Calu3 (cell line): ENCODE measurements around the gene BCKDHB. TPM values are rescaled to one million over a fixed set of nuclear protein-coding genes. Genes with fewer than 3 reads are reported as not detected.
A peak's percentile ranks its signal among the peaks of the same experiment; 100 is the strongest.
"Not testable (repeated sequence)": the region's sequence is repeated elsewhere in the genome, so short reads cannot be mapped to it uniquely, and the experiment has no call there.

Experiments
- Bru-seq: library from RNA; stranded (reverse); fragments of 400-500 nt; gene quantifications from one replicate; lab custom pipeline; 2021; lab: Mats Ljungman, UMichigan
- BruChase-seq, 2 experiments: library from RNA; stranded (reverse); fragments of 400-500 nt; gene quantifications; one replicate each; lab custom pipeline; 2021; lab: Mats Ljungman, UMichigan
- BruUV-seq: library from RNA; stranded (reverse); fragments of 400-500 nt; replicated peaks from 2 replicates; lab custom pipeline; 2021; lab: Mats Ljungman, UMichigan
- CTCF ChIA-PET: fragments of 300-600 bp; sonication (Branson Sonifier 250); formaldehyde crosslinking; loops from one replicate; lab custom pipeline; 2022; ENCODE audit warnings: antibody characterized with exemption; lab: Charles Lee
- DNase-seq: peaks from one replicate; pipeline ENCODE4 v3.0.0; 2022
- H3K27ac Mint-ChIP-seq: one replicate; pipeline ENCODE4 v1.8.0; 2022; ENCODE audit warnings: mixed read lengths; ENCODE audit not compliant: unreplicated experiment
- H3K27me3 Mint-ChIP-seq: one replicate; pipeline ENCODE4 v1.8.0; 2022; ENCODE audit warnings: mixed read lengths; ENCODE audit not compliant: unreplicated experiment
- H3K36me3 Mint-ChIP-seq: one replicate; pipeline ENCODE4 v1.8.0; 2022; ENCODE audit warnings: mild to moderate bottlenecking, moderate library complexity, mixed read lengths; ENCODE audit not compliant: insufficient read depth, unreplicated experiment
- H3K4me1 Mint-ChIP-seq: one replicate; pipeline ENCODE4 v1.8.0; 2022; ENCODE audit warnings: mild to moderate bottlenecking, low read depth, mixed read lengths; ENCODE audit not compliant: unreplicated experiment
- H3K4me3 Mint-ChIP-seq: one replicate; pipeline ENCODE4 v1.8.0; 2022; ENCODE audit warnings: mild to moderate bottlenecking, low read depth, moderate library complexity, mixed read lengths; ENCODE audit not compliant: unreplicated experiment
- H3K9me3 Mint-ChIP-seq: one replicate; pipeline ENCODE4 v1.8.0; 2022; ENCODE audit warnings: low read depth, mixed read lengths; ENCODE audit not compliant: unreplicated experiment
- CTCF ChIP-seq: fragments of 200-600 bp; IDR thresholded peaks from one replicate; pipeline ENCODE4 v1.8.0; 2022; ENCODE audit warnings: antibody characterized with exemption; ENCODE audit not compliant: unreplicated experiment
- intact Hi-C: fragments of 100-400 bp; cut with micrococcal nuclease; formaldehyde crosslinking; loops from one replicate; pipeline ENCODE4 v1.10.0; 2022; ENCODE audit not compliant: unreplicated experiment
- long read RNA-seq: library from polyadenylated mRNA; stranded (forward); transcript quantifications from one replicate; pipeline ENCODE4 v2.0.0, GENCODE V29; 2022
- total RNA-seq: library from RNA; stranded (reverse); gene quantifications from 2 replicates; pipeline ENCODE4 v1.2.3, GENCODE V29; 2022

Gene BCKDHB
- total RNA-seq, result 24.9 and 27.3 TPM in 2 replicates
- Bru-seq, nascent RNA, result percentile 75 among the genes with signal in this experiment
- percentile 70 among the genes with signal in this experiment for BruChase-seq, experiment 1, labeled RNA remaining after a 6-hour chase
- percentile 73 among the genes with signal in this experiment for BruChase-seq, experiment 2, labeled RNA remaining after a 2-hour chase
- long read RNA-seq, transcript BCKDHB-201 (10 exons, 3,692 nt), result minor isoform, 14 of 64 reads
- long read RNA-seq, transcript BCKDHB-202 (11 exons, 1,514 nt), result major isoform, 38 of 64 reads
- long read RNA-seq, partial matches to known transcripts, result 1 of 64 reads
- long read RNA-seq, other reads (novel, unspliced or antisense), result 11 of 64 reads

GRCh38 chr6:80106418-80107235, at the start of gene BCKDHB:
Gene BCKDHB, plus strand, starts transcription at chr6:80106671. Its CDS starts 23 bp downstream, at chr6:80106694.
- Mint-ChIP-seq H3K27ac (peak within 1 kb of the TSS; percentile 92), H3K9me3 (no peaks in the 10 kb centered on the region), H3K36me3 (peaks cover 13% of the 10 kb centered on the region), H3K4me1 (peaks cover 20% of the 10 kb centered on the region), H3K4me3 (peak within 1 kb of the TSS; percentile 92), H3K27me3 (no peaks in the 10 kb centered on the region)
- TF ChIP-seq CTCF, result no peak
- intact Hi-C loops, result no loop called here
- no TSS peak for BruUV-seq
- CTCF ChIA-PET, result interaction anchor here (0.6 to 1.4 kb wide), 2 partner anchors 22 to 444 kb away, joined by 5 to 6 read pairs; no protein-coding TSS in a partner anchor
- DNase-seq, result peak; percentile 98

- no peaks in the 10 kb centered on the region for H3K27me3 Mint-ChIP-seq
- intact Hi-C loops, result no loop called here
- TF ChIP-seq CTCF, result no peak
- H3K27ac Mint-ChIP-seq, result no peak overlapping the region
- no peak for DNase-seq
- no TSS peak for BruUV-seq
- CTCF ChIA-PET, result no interaction called here
- no peaks in the 10 kb centered on the region for H3K4me1 Mint-ChIP-seq
- H3K9me3 Mint-ChIP-seq, result no peaks in the 10 kb centered on the region
- H3K36me3 Mint-ChIP-seq, result no peaks in the 10 kb centered on the region
- no peak overlapping the region for H3K4me3 Mint-ChIP-seq
These were observed 45.7 kb upstream of the BCKDHB start for GRCh38 chr6:80060774-80061173.

- CTCF ChIA-PET, DNase-seq, intact Hi-C loops, H3K36me3 Mint-ChIP-seq, BruUV-seq, H3K27ac Mint-ChIP-seq, H3K4me3 Mint-ChIP-seq, H3K9me3 Mint-ChIP-seq, H3K27me3 Mint-ChIP-seq, H3K4me1 Mint-ChIP-seq: not testable (repeated sequence)
These were observed 38.3 kb upstream of the BCKDHB start for GRCh38 chr6:80068146-80068545.

GRCh38 chr6:80070431-80070830, 36.0 kb upstream of the BCKDHB start:
- CTCF ChIA-PET, DNase-seq, intact Hi-C loops, H3K27me3 Mint-ChIP-seq, H3K27ac Mint-ChIP-seq, H3K4me3 Mint-ChIP-seq, BruUV-seq, H3K36me3 Mint-ChIP-seq, H3K4me1 Mint-ChIP-seq, H3K9me3 Mint-ChIP-seq: not testable (repeated sequence)

GRCh38 chr6:80077067-80077466, 29.4 kb upstream of the BCKDHB start:
- CTCF ChIA-PET, result no interaction called here
- no peaks in the 10 kb centered on the region for H3K9me3 Mint-ChIP-seq
- DNase-seq, result no peak
- H3K36me3 Mint-ChIP-seq, result no peaks in the 10 kb centered on the region
- no peak overlapping the region for H3K27ac Mint-ChIP-seq
- H3K27me3 Mint-ChIP-seq, result peaks cover 16% of the 10 kb centered on the region
- no peaks in the 10 kb centered on the region for H3K4me1 Mint-ChIP-seq
- BruUV-seq, result no TSS peak
- TF ChIP-seq CTCF, result no peak
- intact Hi-C loops, result no loop called here
- no peak overlapping the region for H3K4me3 Mint-ChIP-seq
